Central memory CD8-positive, alpha-beta T cell (primary cell): Measurements from ENCODE around the gene KRTAP1-4.
"Not testable (repeated sequence)": the region's sequence is repeated elsewhere in the genome, so short reads cannot be mapped to it uniquely, and the experiment has no call there.

Experiments
- ATAC-seq: fragments of 150-1000 bp; cut with Tn5 transposase; replicated peaks from 2 replicates; pipeline ENCODE4 v1.10.0; 2022; ENCODE audit warnings: mild to moderate bottlenecking, moderate FRiP score, moderate number of reproducible peaks; ENCODE audit not compliant: poor library complexity, severe bottlenecking; ENCODE audit errors: extremely low read depth
- DNase-seq, 2 donors: peaks; one replicate each; pipeline ENCODE4 v3.0.0; 2021; ENCODE audit warnings: low spot score in 2 of 2
- H3K27ac Mint-ChIP-seq: one replicate; pipeline ENCODE4 v1.8.0; 2022; ENCODE audit warnings: low read depth, mild to moderate bottlenecking, moderate library complexity, mixed read lengths
- H3K27me3 Mint-ChIP-seq: one replicate; pipeline ENCODE4 v1.8.0; 2022; ENCODE audit warnings: mixed read lengths
- H3K36me3 Mint-ChIP-seq: one replicate; pipeline ENCODE4 v1.8.0; 2022; ENCODE audit warnings: mild to moderate bottlenecking, moderate library complexity, mixed read lengths; ENCODE audit not compliant: insufficient read depth
- H3K4me1 Mint-ChIP-seq: one replicate; pipeline ENCODE4 v1.8.0; 2022; ENCODE audit warnings: mixed read lengths
- H3K4me3 Mint-ChIP-seq: one replicate; pipeline ENCODE4 v1.8.0; 2022; ENCODE audit warnings: mild to moderate bottlenecking, moderate library complexity, mixed read lengths
- H3K9me3 Mint-ChIP-seq: one replicate; pipeline ENCODE4 v1.8.0; 2022; ENCODE audit warnings: mixed read lengths

KRTAP1-4 gene

DNA sequence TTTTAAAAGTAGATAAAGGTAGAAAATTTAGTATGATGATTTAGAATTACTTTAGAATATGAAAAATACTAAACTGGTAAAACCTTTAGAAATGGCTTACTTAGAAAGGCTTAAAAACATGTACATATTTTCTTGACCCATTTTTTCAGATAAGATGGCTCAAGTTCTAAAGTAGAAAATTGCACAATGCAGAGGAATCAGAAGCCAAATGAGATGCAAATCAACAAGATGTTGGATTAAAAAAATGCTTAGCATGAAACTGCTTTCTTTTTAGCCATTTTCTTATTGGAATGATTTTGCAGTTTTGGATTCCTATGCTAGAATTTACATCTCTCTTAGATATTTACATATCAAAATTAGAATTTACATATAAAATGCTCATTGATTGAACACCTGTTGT lies 19.6 kb downstream of the KRTAP1-4 start:
- no peak for DNase-seq
- no peak for ATAC-seq

GRCh38 chr17:41009936-41010335 lies 20.1 kb downstream of the KRTAP1-4 start:
- H3K27me3 Mint-ChIP-seq = peaks cover 3% of the 10 kb centered on the region
- no peak overlapping the region for H3K27ac Mint-ChIP-seq
- H3K36me3 Mint-ChIP-seq = no peaks in the 10 kb centered on the region
- ATAC-seq (no peak), DNase-seq (no peak)
- H3K4me1 Mint-ChIP-seq = no peaks in the 10 kb centered on the region
- no peaks in the 10 kb centered on the region for H3K9me3 Mint-ChIP-seq
- H3K4me3 Mint-ChIP-seq = no peak overlapping the region

More for the DNA sequence above, 19.6 kb downstream of the KRTAP1-4 start:
- Mint-ChIP-seq H3K9me3 (no peaks in the 10 kb centered on the region), H3K36me3 (no peaks in the 10 kb centered on the region), H3K27ac (no peak overlapping the region), H3K27me3 (peaks cover 8% of the 10 kb centered on the region), H3K4me3 (no peak overlapping the region), H3K4me1 (no peaks in the 10 kb centered on the region)

- ATAC-seq = no peak
- DNase-seq = no peak
- H3K4me1 Mint-ChIP-seq = no peaks in the 10 kb centered on the region
- no peaks in the 10 kb centered on the region for H3K9me3 Mint-ChIP-seq
- no peaks in the 10 kb centered on the region for H3K36me3 Mint-ChIP-seq
- H3K27me3 Mint-ChIP-seq = peaks cover 6% of the 10 kb centered on the region
- H3K27ac Mint-ChIP-seq = no peak overlapping the region
- H3K4me3 Mint-ChIP-seq = no peak overlapping the region
Measured at GRCh38 chr17:41009301-41009760, 20.7 kb downstream of the KRTAP1-4 start.

GRCh38 chr17:41008811-41009210 lies 21.2 kb downstream of the KRTAP1-4 start, which contains the start of gene KRTAP3-1:
Gene KRTAP3-1, minus strand, starts transcription at chr17:41009128. Its CDS starts 54 bp downstream, at chr17:41009074.
- peaks cover 11% of the 10 kb centered on the region for H3K27me3 Mint-ChIP-seq
- H3K36me3 Mint-ChIP-seq = no peaks in the 10 kb centered on the region
- H3K27ac Mint-ChIP-seq = no peak within 1 kb of the TSS
- H3K4me1 Mint-ChIP-seq = no peaks in the 10 kb centered on the region
- ATAC-seq = no peak
- DNase-seq = no peak
- no peaks in the 10 kb centered on the region for H3K9me3 Mint-ChIP-seq
- H3K4me3 Mint-ChIP-seq = no peak within 1 kb of the TSS

GRCh38 chr17:41004397-41004796 lies 25.6 kb downstream of the KRTAP1-4 start:
- H3K36me3 Mint-ChIP-seq = no peaks in the 10 kb centered on the region
- H3K4me1 Mint-ChIP-seq = no peaks in the 10 kb centered on the region
- DNase-seq = no peak
- no peak for ATAC-seq
- no peak overlapping the region for H3K27ac Mint-ChIP-seq
- peaks cover 55% of the 10 kb centered on the region for H3K27me3 Mint-ChIP-seq
- no peaks in the 10 kb centered on the region for H3K9me3 Mint-ChIP-seq
- H3K4me3 Mint-ChIP-seq = no peak overlapping the region

DNA sequence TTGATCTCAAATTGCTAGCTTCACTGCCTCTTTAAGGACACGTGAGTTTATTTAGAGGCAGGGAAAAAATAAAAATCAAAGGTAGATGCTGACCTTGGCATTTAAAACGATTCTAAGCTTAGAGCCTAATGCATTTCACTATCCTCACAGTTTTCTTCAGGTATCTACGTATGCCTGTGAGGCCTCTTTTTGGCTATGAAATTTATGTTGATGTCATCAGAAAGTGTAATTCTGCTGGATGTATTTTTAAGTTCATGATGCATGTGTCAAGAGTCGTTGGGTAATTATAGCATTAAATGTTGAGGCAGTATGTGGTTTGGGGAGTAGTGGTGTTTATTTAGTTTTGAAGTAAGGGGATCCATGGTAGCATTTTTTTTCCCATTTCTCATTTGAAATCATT lies 26.1 kb downstream of the KRTAP1-4 start:
- ATAC-seq (no peak), DNase-seq (no peak)
- no peaks in the 10 kb centered on the region for H3K4me1 Mint-ChIP-seq
- no peak overlapping the region for H3K4me3 Mint-ChIP-seq
- H3K9me3 Mint-ChIP-seq = no peaks in the 10 kb centered on the region
- H3K27me3 Mint-ChIP-seq = peaks cover 60% of the 10 kb centered on the region
- no peak overlapping the region for H3K27ac Mint-ChIP-seq
- no peaks in the 10 kb centered on the region for H3K36me3 Mint-ChIP-seq

- no peaks in the 10 kb centered on the region for H3K4me1 Mint-ChIP-seq
- H3K4me3 Mint-ChIP-seq = no peak overlapping the region
- DNase-seq = no peak
- H3K27me3 Mint-ChIP-seq = peaks cover 71% of the 10 kb centered on the region
- H3K9me3 Mint-ChIP-seq = no peaks in the 10 kb centered on the region
- no peak for ATAC-seq
- H3K36me3 Mint-ChIP-seq = no peaks in the 10 kb centered on the region
- no peak overlapping the region for H3K27ac Mint-ChIP-seq
Measured at GRCh38 chr17:41002814-41003213, 27.2 kb downstream of the KRTAP1-4 start.

DNA sequence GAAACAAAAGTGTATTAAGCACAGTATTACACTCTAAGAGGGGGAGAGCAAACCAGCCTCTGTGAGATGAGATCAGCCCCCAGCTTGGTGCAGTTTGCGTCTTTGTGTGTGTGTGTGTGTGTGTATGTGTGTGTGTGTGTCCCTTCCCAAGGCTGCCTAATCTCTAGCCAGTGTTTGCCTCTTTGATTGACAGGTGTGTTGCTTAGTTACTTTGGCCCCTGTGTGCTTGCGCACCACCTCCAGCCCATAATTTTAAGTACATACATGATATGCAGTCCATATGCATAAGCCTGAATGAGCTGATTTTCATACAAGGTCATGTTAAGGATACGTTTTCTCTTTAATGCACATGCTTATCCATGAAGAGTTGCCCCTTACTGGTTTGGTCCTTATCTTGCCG lies 28.2 kb downstream of the KRTAP1-4 start:
- no peak overlapping the region for H3K4me3 Mint-ChIP-seq
- peaks cover 81% of the 10 kb centered on the region for H3K27me3 Mint-ChIP-seq
- DNase-seq (no peak), ATAC-seq (no peak)
- H3K9me3 Mint-ChIP-seq = no peaks in the 10 kb centered on the region
- no peaks in the 10 kb centered on the region for H3K4me1 Mint-ChIP-seq
- H3K27ac Mint-ChIP-seq = no peak overlapping the region
- H3K36me3 Mint-ChIP-seq = no peaks in the 10 kb centered on the region

DNA sequence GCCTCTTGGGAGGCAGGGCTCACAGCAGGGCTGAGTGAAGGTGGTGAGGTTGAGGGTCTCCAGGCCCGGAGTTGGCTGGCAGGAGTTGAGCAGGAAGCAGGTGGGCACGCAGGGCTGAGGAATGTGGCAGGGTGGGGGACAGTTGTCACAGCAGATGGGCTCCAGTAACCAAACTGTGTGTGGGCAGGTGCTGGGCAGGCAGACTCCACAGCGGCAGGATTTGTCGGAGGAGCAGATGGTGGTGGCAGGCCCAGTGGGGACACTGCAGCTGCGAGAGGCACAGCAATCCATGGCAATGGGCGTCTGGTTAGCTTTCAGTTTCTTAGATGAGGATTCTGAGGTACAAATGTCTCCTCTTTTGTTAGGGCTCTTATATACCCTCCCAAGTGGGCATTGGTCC lies 30.4 kb downstream of the KRTAP1-4 start, which contains the start of gene KRTAP3-2:
Gene KRTAP3-2 (minus strand): TSS at position 344 of the 400 bp plus-strand sequence. CDS start 53 bp downstream, at position 291.
- not testable (repeated sequence) for H3K27ac Mint-ChIP-seq, H3K4me1 Mint-ChIP-seq, DNase-seq, H3K36me3 Mint-ChIP-seq, ATAC-seq, H3K9me3 Mint-ChIP-seq, H3K4me3 Mint-ChIP-seq
- peaks cover 96% of the 10 kb centered on the region for H3K27me3 Mint-ChIP-seq

DNA sequence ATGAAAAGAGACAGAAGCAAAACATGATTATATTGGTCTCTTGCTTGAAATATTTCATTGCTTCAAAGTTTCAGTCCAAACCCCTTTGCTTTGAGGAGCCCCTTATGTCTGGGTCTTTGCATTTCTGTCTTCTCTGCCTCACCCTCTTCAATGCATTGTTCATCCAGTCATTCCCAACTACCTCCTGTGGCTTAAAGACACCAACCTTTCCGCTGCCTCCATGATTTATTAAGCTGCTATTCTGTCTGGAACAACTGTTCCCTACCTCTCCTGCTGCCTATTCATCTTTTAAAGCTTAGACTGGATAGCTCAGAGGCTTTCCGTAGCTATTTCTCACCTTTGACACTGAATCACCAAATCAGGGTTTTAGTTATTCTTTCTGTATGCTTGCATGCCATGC lies 32.6 kb downstream of the KRTAP1-4 start:
- Mint-ChIP-seq H3K4me3 (no peak overlapping the region), H3K27ac (no peak overlapping the region), H3K27me3 (peaks cover 93% of the 10 kb centered on the region), H3K4me1 (no peaks in the 10 kb centered on the region), H3K36me3 (no peaks in the 10 kb centered on the region), H3K9me3 (no peaks in the 10 kb centered on the region)
- DNase-seq (no peak), ATAC-seq (no peak)

- Mint-ChIP-seq H3K4me3 (no peak overlapping the region), H3K27ac (no peak overlapping the region), H3K4me1 (no peaks in the 10 kb centered on the region), H3K9me3 (no peaks in the 10 kb centered on the region), H3K36me3 (no peaks in the 10 kb centered on the region), H3K27me3 (peaks cover 93% of the 10 kb centered on the region)
- DNase-seq (no peak), ATAC-seq (no peak)
Measured at GRCh38 chr17:40996829-40997228, 33.2 kb downstream of the KRTAP1-4 start.

- Mint-ChIP-seq H3K9me3 (no peaks in the 10 kb centered on the region), H3K27ac (no peak overlapping the region), H3K4me3 (no peak overlapping the region), H3K27me3 (peaks cover 88% of the 10 kb centered on the region), H3K4me1 (no peaks in the 10 kb centered on the region), H3K36me3 (no peaks in the 10 kb centered on the region)
- DNase-seq = no peak
- no peak for ATAC-seq
Measured at GRCh38 chr17:40995116-40995515, 34.9 kb downstream of the KRTAP1-4 start.

DNA sequence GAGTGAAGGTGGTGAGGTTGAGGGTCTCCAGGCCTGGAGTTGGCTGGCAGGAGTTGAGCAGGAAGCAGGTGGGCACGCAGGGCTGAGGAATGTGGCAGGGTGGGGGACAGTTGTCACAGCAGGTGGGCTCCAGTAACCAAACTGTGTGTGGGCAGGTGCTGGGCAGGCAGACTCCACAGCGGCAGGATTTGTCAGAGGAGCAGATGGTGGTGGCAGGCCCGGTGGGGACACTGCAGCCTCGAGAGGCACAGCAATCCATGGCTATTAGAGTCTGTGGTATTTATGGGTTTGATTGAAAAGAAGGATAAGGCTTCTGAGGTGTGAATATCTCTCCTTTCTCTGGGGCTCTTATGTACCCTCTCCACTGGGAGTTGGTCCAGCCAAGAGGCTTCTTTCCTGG lies 36.2 kb downstream of the KRTAP1-4 start, which contains the start of gene KRTAP3-3:
Gene KRTAP3-3 (minus strand): TSS at position 326 of the 400 bp plus-strand sequence. CDS start 67 bp downstream, at position 259.
- Mint-ChIP-seq H3K36me3 (no peaks in the 10 kb centered on the region), H3K9me3 (no peaks in the 10 kb centered on the region), H3K4me3 (no peak within 1 kb of the TSS), H3K27ac (no peak within 1 kb of the TSS), H3K27me3 (peaks cover 85% of the 10 kb centered on the region), H3K4me1 (no peaks in the 10 kb centered on the region)
- DNase-seq (no peak), ATAC-seq (no peak)
